Body of pancreas (tissue), 4 donors: ENCODE results near the gene RAB10. TPM values are rescaled to one million over a fixed set of nuclear protein-coding genes. Genes with fewer than 3 reads are reported as not detected.
"Not testable (repeated sequence)": the region's sequence is repeated elsewhere in the genome, so short reads cannot be mapped to it uniquely, and the experiment has no call there.

Source experiments
- ATAC-seq: fragments of 150-250 bp; one replicate; pipeline ENCODE4 v1.9.1; 2016
- DNase-seq, 4 donors: peaks; one replicate each; pipeline ENCODE4 v3.0.0-alpha.2; 2019
- H3K27ac ChIP-seq, 4 donors: fragments of 200-600 bp; sonication (generic); 1 replicate in 3 of 4; 2 replicates in 1 of 4; pipeline versions ENCODE4 v1.5.1 to v1.6.1; 2016 to 2019; ENCODE audit warnings: mild to moderate bottlenecking in 1 of 4, mixed read lengths in 1 of 4, moderate library complexity in 1 of 4
- H3K27me3 ChIP-seq, 2 donors: fragments of 200-600 bp; sonication (generic); one replicate each; pipeline ENCODE4 v1.6.0; 2016; ENCODE audit warnings: mild to moderate bottlenecking in 1 of 2
- H3K36me3 ChIP-seq, 2 donors: fragments of 200-600 bp; sonication (generic); replicated peaks in 1 of 2; 2 replicates each; pipeline ENCODE4 v1.5.1; 2016; ENCODE audit warnings: low read depth in 2 of 2; ENCODE audit not compliant: insufficient read depth in 1 of 2
- H3K4me1 ChIP-seq: fragments of 200-600 bp; sonication (generic); one replicate; pipeline ENCODE4 v1.6.0; 2016
- H3K4me3 ChIP-seq, 2 donors: fragments of 200-600 bp; sonication (generic); 1 replicate in 1 of 2; 2 replicates in 1 of 2; pipeline ENCODE4 v1.5.1; 2016 to 2019
- H3K9me3 ChIP-seq, 3 donors: fragments of 200-600 bp; sonication (generic); 1 replicate in 2 of 3; 2 replicates in 1 of 3; pipeline ENCODE4 v1.5.1; 2016
- CTCF ChIP-seq, 7 experiments: fragments of 450-650 bp in 4 of 7; fragments of 200-600 bp in 3 of 7; sonication (generic) in 3 of 7; IDR thresholded peaks; one replicate each; pipeline ENCODE4 v1.5.1; 2016 to 2019; ENCODE audit warnings: antibody characterized with exemption in 7 of 7
- POLR2A ChIP-seq, 3 donors: fragments of 450-650 bp; IDR thresholded peaks; one replicate each; pipeline ENCODE4 v1.6.1; 2016; ENCODE audit warnings: antibody characterized with exemption in 3 of 3, mild to moderate bottlenecking in 2 of 3
- WGBS, 2 donors: methylation state at CpG; one replicate each; pipeline ENCODE4 v1.1.5; 2017; 5-methylcytosine and 5-hydroxymethylcytosine counted together
- intact Hi-C: fragments of 100-400 bp; cut with DNase I; formaldehyde crosslinking; loops from one replicate; pipeline ENCODE4 v1.15.1; 2023
- total RNA-seq, 2 donors: library from RNA; depleted of rRNA; stranded (reverse); fragments of >200 nt; gene quantifications; one replicate each; pipeline ENCODE4 v1.1.0, GENCODE V29; 2016

Gene RAB10
- total RNA-seq, 2 donors from 2014 or later = 41.5 to 115 TPM

GRCh38 chr2:26018184-26019055, 15.5 kb upstream of the RAB10 start:
- H3K4me1 ChIP-seq = peaks cover 31% of the 10 kb centered on the region
- 35 to 37% methylated on average over 2 to 3 of the region's 3 CpGs for WGBS, 2 donors
- ATAC-seq (peak; percentile 99), DNase-seq (peak; percentile 85 to 93 (median 92))
- intact Hi-C loops = no loop called here
- no peaks in the 10 kb centered on the region for H3K27me3 ChIP-seq
- H3K36me3 ChIP-seq = no peaks in the 10 kb centered on the region
- peak overlapping the region; percentile 42 to 82 (median 75) for H3K27ac ChIP-seq
- no peaks in the 10 kb centered on the region for H3K9me3 ChIP-seq
- no peak overlapping the region for H3K4me3 ChIP-seq
- TF ChIP-seq CTCF (IDR thresholded peaks at IDR 0.05) (no peak), POLR2A (IDR thresholded peaks at IDR 0.05) (peak in 1 of 3 donors; percentile 21)

GRCh38 chr2:26020231-26020640, 13.6 kb upstream of the RAB10 start:
- Histone ChIP-seq H3K27ac (peak overlapping the region; percentile 10 to 82 (median 75)), H3K4me1 (peaks cover 31% of the 10 kb centered on the region), H3K4me3 (no peak overlapping the region), H3K9me3 (no peaks in the 10 kb centered on the region), H3K27me3 (no peaks in the 10 kb centered on the region), H3K36me3 (no peaks in the 10 kb centered on the region)
- ATAC-seq = peak; percentile 21
- intact Hi-C loops = no loop called here
- DNase-seq = peak in 2 of 4 donors; percentile 26 to 45
- WGBS, 2 donors = 34 to 45% methylated on average over 4 of the region's 4 CpGs
- TF ChIP-seq CTCF (IDR thresholded peaks at IDR 0.05) = no peak
- no peak for TF ChIP-seq POLR2A (IDR thresholded peaks at IDR 0.05)

- Histone ChIP-seq H3K27ac (no peak overlapping the region), H3K4me1 (peaks cover 10% of the 10 kb centered on the region), H3K4me3 (no peak overlapping the region), H3K27me3 (no peaks in the 10 kb centered on the region), H3K9me3 (no peaks in the 10 kb centered on the region), H3K36me3 (no peaks in the 10 kb centered on the region)
- intact Hi-C loops = no loop called here
- DNase-seq (no peak), ATAC-seq (no peak)
- TF ChIP-seq CTCF (IDR thresholded peaks at IDR 0.05) (no peak), POLR2A (IDR thresholded peaks at IDR 0.05) (no peak)
- 89 to 91% methylated on average over 2 of the region's 2 CpGs for WGBS, 2 donors
These were observed 9.6 kb upstream of the RAB10 start for GRCh38 chr2:26024260-26024659.

- intact Hi-C loops = no loop called here
- TF ChIP-seq POLR2A (IDR thresholded peaks at IDR 0.05) (no peak), CTCF (IDR thresholded peaks at IDR 0.05) (no peak)
- Histone ChIP-seq H3K9me3 (no peaks in the 10 kb centered on the region), H3K36me3 (no peaks in the 10 kb centered on the region), H3K4me1 (peaks cover 4% of the 10 kb centered on the region), H3K27ac (no peak overlapping the region), H3K4me3 (no peak overlapping the region), H3K27me3 (no peaks in the 10 kb centered on the region)
- DNase-seq (no peak), ATAC-seq (no peak)
These were observed 8.4 kb upstream of the RAB10 start for GRCh38 chr2:26025509-26025908.

GRCh38 chr2:26028083-26028482, 5.8 kb upstream of the RAB10 start:
- ATAC-seq, H3K36me3 ChIP-seq, H3K9me3 ChIP-seq, intact Hi-C loops, H3K4me1 ChIP-seq, DNase-seq, H3K27me3 ChIP-seq, H3K27ac ChIP-seq, H3K4me3 ChIP-seq: not testable (repeated sequence)
- 91% methylated on average over 16 of the region's 16 CpGs for WGBS, 2 donors
